GM12891 (cell line): ENCODE measurements around the gene SOAT2.

Experiments
- PAX5 ChIP-seq: IDR thresholded peaks from 2 replicates; pipeline ENCODE4 v1.6.1; 2011; ENCODE audit warnings: low read length, moderate library complexity, mild to moderate bottlenecking; ENCODE audit not compliant: insufficient read depth, severe bottlenecking
- POLR2A ChIP-seq: IDR thresholded peaks from 2 replicates; pipeline ENCODE4 v1.6.1; 2011; ENCODE audit warnings: low read depth, low read length, control low read depth
- POLR2AphosphoS5 ChIP-seq: IDR thresholded peaks from 2 replicates; pipeline ENCODE4 v1.6.1; 2011; ENCODE audit warnings: low read depth, low read length, control low read depth
- SPI1 ChIP-seq: IDR thresholded peaks from 2 replicates; pipeline ENCODE4 v1.6.1; 2011; ENCODE audit warnings: low read depth, low read length, control low read depth
- TAF1 ChIP-seq: IDR thresholded peaks from 2 replicates; pipeline ENCODE4 v1.6.1; 2011; ENCODE audit warnings: low read depth, low read length, control low read depth

DNA sequence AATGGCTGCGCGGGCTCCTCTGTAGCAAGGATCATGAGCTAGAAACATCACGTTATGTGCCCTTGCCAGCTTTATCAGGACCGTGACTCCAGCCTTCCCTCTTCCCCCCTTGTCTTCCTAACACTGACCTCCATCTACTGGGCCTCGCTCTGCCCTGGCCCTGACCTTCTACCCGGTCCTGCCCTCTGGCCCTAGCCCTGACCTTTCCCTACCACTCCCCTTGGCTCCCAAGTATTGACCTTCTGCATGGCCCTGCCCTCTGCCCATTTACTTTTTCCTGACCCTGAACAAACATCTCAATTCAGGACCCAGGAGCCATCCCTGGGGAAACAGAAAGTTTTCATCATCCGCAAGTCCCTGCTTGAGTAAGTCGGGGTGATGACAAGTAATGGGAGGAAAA lies 2.0 kb downstream of the SOAT2 start:
- no peak for TF ChIP-seq POLR2A
- no peak for TF ChIP-seq POLR2AphosphoS5
- no peak for TF ChIP-seq SPI1
- no peak for TF ChIP-seq TAF1
- no peak for TF ChIP-seq PAX5
